Thoracic aorta (tissue), 2 donors: ENCODE data around the gene PHLDA2. TPM values are rescaled to one million over a fixed set of nuclear protein-coding genes. Genes with fewer than 3 reads are reported as not detected.

Source experiments
- ATAC-seq: fragments of 150-250 bp; one replicate; pipeline ENCODE4 v1.8.0; 2017; ENCODE audit warnings: low read depth; ENCODE audit not compliant: insufficient number of reproducible peaks, low FRiP score
- DNase-seq: peaks from one replicate; pipeline ENCODE4 v3.0.0-alpha.2; 2020; ENCODE audit warnings: low spot score
- H3K27ac ChIP-seq, 2 donors: fragments of 200-600 bp; sonication (generic); 1 replicate in 1 of 2; 2 replicates in 1 of 2; pipeline ENCODE4 v1.5.1; 2016; ENCODE audit warnings: mild to moderate bottlenecking in 2 of 2, moderate library complexity in 2 of 2
- H3K27me3 ChIP-seq: fragments of 200-600 bp; sonication (generic); replicated peaks from 2 replicates; pipeline ENCODE4 v1.6.0; 2016; ENCODE audit warnings: mild to moderate bottlenecking; ENCODE audit not compliant: insufficient read depth
- H3K36me3 ChIP-seq: fragments of 200-600 bp; sonication (generic); one replicate; pipeline ENCODE4 v1.5.1; 2016
- H3K4me1 ChIP-seq, 2 donors: fragments of 200-600 bp; sonication (generic); 1 replicate in 1 of 2; 2 replicates in 1 of 2; pipeline versions ENCODE4 v1.5.1 to v1.6.0; 2016; ENCODE audit warnings: low read depth in 2 of 2, mild to moderate bottlenecking in 1 of 2; ENCODE audit not compliant: control insufficient read depth in 1 of 2
- H3K4me3 ChIP-seq: fragments of 200-600 bp; sonication (generic); 2 replicates; pipeline ENCODE4 v1.5.1; 2016; ENCODE audit warnings: mild to moderate bottlenecking
- H3K9me3 ChIP-seq: fragments of 200-600 bp; sonication (generic); 2 replicates; pipeline ENCODE4 v1.5.1; 2016
- total RNA-seq, 2 donors: library from RNA; depleted of rRNA; stranded (reverse); fragments of >200 nt; gene quantifications; one replicate each; pipeline versions ENCODE4 v1.1.0 to v1.2.3, GENCODE V29; 2016
- TF ChIP-seq, protein P1 (sequence below): fragments of 200-600 bp; sonication (generic); IDR thresholded peaks from one replicate; pipeline ENCODE4 v1.5.1; 2019; ENCODE audit warnings: antibody characterized with exemption

The PHLDA2 gene
- total RNA-seq, 2 donors from 2014 or later = 14.4 to 21.3 TPM

DNA sequence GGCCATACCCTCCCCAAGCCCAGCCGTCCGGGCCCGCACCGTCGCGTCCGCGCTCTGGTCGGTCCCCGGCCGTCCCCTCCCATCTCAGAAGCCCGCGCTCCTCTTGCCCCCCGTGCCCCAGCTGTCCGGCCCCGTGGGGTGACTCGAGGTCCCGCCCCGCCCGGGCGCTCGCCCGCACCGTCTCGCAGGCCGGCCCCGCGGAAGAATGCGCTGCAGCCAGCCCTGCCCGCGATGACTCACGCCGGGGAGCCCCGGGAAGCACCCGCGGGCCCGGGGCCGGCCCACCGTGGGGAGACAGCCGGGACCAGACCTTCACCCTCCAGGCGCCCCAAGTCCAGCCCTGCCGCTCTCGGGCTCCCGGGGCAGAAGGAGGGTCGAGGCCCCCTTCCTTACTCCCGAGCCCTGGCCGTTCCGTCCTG, 320 bp upstream of the PHLDA2 start:
- TF ChIP-seq, protein P1, sequence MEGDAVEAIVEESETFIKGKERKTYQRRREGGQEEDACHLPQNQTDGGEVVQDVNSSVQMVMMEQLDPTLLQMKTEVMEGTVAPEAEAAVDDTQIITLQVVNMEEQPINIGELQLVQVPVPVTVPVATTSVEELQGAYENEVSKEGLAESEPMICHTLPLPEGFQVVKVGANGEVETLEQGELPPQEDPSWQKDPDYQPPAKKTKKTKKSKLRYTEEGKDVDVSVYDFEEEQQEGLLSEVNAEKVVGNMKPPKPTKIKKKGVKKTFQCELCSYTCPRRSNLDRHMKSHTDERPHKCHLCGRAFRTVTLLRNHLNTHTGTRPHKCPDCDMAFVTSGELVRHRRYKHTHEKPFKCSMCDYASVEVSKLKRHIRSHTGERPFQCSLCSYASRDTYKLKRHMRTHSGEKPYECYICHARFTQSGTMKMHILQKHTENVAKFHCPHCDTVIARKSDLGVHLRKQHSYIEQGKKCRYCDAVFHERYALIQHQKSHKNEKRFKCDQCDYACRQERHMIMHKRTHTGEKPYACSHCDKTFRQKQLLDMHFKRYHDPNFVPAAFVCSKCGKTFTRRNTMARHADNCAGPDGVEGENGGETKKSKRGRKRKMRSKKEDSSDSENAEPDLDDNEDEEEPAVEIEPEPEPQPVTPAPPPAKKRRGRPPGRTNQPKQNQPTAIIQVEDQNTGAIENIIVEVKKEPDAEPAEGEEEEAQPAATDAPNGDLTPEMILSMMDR = no peak
- Histone ChIP-seq H3K36me3 (no peaks in the 10 kb centered on the region), H3K27ac (peak overlapping the region; percentile 67 to 79), H3K27me3 (no peaks in the 10 kb centered on the region), H3K9me3 (no peaks in the 10 kb centered on the region), H3K4me3 (peak overlapping the region; percentile 85), H3K4me1 (peaks cover 3 to 40% of the 10 kb centered on the region in 2 donors)
- DNase-seq (peak; percentile 36), ATAC-seq (no peak)

DNA sequence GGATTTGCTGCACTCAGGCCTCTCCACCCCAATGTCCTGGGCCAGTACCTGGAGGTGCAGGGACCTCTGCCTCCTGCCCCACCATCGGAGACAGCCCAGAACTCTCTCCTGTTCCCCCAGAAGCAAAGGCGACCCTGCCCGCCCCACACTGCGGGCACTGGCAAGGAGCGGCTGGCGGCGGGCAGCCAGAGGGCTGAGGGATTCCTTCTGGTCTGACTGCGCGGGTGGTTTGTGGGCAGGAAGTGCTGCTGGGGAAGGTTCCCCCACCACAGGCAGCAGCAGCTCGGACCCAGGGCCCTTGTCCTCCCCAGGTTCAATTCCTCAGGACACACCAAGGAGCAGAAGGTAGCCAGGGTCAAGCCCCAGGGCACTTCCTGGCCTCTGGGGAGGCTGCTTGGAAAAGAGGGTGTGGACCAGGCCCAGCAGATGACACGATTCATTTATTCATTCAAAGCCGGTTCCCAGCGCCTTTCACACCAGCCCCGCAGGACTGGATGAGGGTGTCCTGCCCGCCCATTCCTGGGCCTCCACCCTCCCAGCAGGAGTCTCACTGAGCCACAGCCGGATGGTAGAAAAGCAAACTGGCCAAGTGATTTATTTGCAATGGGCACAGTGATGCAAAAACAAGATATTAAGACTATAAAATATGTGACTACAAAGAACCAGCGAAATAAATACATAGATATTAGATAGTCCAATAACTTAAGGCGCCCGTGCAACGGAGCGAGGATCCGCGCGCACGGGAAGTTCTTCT, 1.2 kb downstream of the PHLDA2 start:
- Histone ChIP-seq H3K4me1 (peaks cover 3 to 31% of the 10 kb centered on the region in 2 donors), H3K27me3 (no peaks in the 10 kb centered on the region), H3K9me3 (no peaks in the 10 kb centered on the region), H3K4me3 (peak overlapping the region; percentile 85), H3K36me3 (no peaks in the 10 kb centered on the region), H3K27ac (no peak overlapping the region)
- TF ChIP-seq, protein P1 = no peak
- DNase-seq (no peak), ATAC-seq (no peak)

- H3K4me3 ChIP-seq = no peak overlapping the region
- no peaks in the 10 kb centered on the region for H3K36me3 ChIP-seq
- H3K27ac ChIP-seq = no peak overlapping the region
- DNase-seq (no peak), ATAC-seq (no peak)
- H3K9me3 ChIP-seq = no peaks in the 10 kb centered on the region
- peaks cover 3 to 23% of the 10 kb centered on the region in 2 donors for H3K4me1 ChIP-seq
- H3K27me3 ChIP-seq = no peaks in the 10 kb centered on the region
- TF ChIP-seq, protein P1 = no peak
Measured at GRCh38 chr11:2927121-2927800, 2.0 kb downstream of the PHLDA2 start.

- Histone ChIP-seq H3K27ac (no peak overlapping the region), H3K4me1 (peaks cover 3 to 22% of the 10 kb centered on the region in 2 donors), H3K36me3 (no peaks in the 10 kb centered on the region), H3K27me3 (no peaks in the 10 kb centered on the region), H3K9me3 (no peaks in the 10 kb centered on the region), H3K4me3 (no peak overlapping the region)
- TF ChIP-seq, protein P1 = no peak
- ATAC-seq (no peak), DNase-seq (no peak)
Measured at GRCh38 chr11:2926611-2927051, 2.6 kb downstream of the PHLDA2 start.
